GM21717 (cell line): ENCODE results near the gene SCARB1.

Experiments used
- ATAC-seq: cut with Tn5 transposase; IDR thresholded peaks from one replicate; pipeline ENCODE4 v1.9.1; 2021; ENCODE audit warnings: mild to moderate bottlenecking, moderate library complexity; ENCODE audit not compliant: unreplicated experiment

Gene SCARB1

DNA sequence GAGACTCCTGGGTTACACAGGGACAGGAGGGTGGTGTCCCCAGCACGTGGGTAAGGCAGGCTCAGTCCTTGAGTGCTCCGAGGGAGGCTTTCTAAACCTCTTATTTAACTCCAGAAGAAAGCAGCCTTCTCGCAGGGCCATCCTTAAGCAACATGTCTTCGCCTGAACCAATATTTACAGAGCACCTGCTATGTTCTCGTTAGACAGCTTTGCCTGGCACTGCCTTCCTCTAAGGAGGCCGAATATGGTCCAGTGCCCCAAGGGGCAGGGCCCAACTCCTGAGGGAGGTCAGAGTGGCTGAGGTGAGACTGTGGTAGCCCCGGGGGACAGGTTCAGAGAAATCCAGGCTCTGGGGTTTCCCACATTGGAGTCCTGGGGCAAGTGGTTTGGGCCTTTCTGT lies 2.1 kb upstream of the SCARB1 start:
- ATAC-seq: no peak

DNA sequence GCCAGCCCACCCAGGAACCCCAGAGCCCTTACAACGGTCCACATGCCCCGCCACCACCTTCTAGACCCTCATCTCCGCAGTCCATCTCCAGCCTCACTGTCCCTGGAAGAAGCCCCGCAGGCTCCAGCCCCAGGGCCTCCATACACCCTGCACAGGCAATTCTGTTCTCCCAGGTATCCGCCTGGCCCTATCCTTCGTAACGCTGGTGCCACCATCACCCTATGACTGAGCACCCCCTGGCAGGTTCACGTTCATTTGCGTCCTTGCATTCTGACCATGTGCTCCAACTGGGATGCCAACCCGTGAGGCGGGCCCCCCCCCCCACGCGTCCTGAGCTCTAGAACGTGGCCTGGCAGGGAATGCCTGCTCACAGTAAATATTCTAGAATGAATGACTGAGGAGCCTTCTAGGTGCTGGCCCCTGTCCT lies 675 bp upstream of the SCARB1 start:
- no peak for ATAC-seq

DNA sequence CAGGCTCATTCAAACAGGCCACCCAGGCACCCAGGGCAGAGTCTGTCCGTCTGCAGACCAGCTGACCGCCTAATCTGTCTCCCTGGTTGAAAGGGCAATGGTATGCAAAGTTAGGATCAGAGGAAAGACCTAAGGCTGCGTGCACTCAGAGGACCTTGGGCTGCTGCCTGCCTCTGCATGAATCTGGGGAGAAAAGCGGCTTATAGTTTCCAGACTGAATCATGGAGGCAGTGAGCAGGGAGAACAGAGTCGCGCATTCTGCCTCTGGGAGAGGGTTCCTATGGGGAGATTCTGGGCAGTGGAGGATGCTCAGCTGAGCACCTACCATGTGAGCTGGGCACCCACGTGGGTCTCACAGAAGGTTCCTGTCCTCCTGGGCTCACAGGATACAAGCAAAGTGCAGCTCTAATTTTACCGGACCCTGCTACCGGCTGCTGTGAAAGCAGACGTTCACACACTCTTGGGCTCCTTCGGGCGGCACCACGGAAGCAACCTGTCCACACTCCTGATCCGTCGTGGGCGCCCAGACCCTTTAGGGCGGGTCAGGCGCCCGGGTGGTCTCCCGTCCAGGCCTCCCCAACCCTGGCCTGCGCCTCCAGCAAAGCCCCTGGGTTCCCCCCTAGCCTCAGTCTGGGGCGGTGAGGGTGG lies 772 bp downstream of the SCARB1 start:
- ATAC-seq: peak; percentile 10

DNA sequence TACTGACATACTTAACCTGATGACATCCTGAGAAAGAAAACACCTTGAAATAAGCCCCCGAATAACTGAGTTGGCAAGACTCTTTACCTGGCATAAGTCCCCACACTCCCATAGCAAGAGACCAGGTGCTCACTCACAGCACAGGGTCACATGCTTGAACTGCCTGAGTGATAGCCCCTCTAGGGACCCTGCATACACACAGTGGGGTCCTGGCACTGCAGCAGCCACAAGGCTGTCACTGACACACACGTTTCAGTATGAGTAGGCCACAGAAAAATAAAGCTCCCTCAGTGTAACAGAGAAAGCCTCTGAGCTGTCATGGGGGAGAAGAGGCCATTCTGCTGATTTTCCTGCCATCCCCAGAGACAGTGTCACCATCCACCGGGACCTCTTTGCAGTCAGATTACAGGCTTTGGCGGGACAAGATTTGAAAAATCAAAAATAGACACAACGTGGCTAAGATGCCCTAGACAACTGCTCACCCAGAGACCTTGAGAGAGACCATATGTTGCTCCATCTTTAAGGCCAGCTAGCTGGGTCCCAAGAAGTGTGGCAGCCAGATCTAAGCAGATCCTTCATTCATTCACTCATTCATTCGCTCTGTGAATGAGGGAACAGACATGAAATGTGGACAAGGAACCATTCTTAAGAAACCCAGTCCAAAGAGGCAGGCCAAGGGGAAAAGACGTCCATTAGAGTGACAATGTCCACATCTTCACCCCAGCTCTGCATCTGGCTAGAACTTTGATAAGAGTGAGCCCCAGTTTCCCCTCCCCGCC lies 1.6 kb downstream of the SCARB1 start:
- no peak for ATAC-seq

DNA sequence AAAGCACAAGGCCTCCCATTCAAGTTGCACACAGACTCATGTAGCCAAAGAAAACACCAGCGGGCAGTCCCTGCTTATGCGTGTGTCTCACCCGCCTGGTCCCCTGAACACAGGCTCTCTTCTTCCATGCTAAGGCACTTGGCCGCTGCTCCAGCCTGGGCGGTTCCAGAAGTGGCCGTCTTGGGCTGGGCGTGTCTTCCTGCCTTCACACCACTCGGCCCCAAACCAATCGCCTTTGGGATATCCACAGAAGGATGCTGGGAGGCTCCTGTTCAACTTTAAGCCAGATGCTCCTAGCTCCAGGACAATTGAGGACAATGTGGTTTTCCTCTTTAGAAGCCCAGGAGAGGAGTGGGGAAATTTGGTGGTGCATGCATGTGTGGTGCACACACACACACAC lies 2.2 kb downstream of the SCARB1 start:
- ATAC-seq: no peak

DNA sequence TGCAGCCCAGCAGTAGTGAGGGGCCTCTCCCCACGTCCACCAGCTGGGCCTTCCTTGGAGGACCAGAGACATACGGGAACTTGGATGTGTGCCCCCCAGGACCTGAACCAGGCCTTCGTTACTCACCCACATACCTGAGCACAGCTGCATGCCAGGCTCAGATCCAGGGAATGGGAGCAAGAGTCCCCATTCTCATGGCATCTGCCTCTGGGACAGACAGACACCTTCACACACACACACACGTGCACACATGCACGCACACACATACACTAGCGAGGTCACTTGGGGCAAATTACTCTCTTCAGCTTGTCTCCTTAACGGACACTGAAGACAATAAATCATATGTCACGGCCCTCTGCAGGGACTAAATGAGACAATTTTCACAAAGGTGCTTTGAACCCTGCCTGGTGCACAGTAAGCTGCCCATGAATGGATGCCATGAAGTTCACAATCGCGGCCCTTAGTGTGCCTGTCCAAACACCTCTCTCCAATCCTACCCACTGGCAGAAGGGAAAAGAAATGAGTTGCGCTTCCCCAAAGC lies 5.7 kb downstream of the SCARB1 start:
- ATAC-seq: no peak

DNA sequence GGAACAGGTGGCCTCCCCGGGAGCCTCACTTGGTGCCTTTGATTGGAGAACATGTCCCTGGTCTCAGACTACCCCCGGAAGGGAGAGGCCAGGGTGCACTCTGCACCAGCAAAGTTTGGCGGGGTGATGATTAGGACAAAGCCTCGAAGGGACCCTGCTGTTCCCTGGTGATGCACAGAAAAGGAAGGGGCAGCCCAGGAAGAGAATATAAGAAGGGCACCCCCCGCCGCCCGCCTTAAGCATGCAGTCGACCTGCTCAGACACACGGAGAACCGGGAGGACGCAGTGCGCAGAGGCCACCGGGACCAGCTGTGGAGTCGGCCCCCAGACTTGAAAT lies 6.9 kb downstream of the SCARB1 start:
- no peak for ATAC-seq

DNA sequence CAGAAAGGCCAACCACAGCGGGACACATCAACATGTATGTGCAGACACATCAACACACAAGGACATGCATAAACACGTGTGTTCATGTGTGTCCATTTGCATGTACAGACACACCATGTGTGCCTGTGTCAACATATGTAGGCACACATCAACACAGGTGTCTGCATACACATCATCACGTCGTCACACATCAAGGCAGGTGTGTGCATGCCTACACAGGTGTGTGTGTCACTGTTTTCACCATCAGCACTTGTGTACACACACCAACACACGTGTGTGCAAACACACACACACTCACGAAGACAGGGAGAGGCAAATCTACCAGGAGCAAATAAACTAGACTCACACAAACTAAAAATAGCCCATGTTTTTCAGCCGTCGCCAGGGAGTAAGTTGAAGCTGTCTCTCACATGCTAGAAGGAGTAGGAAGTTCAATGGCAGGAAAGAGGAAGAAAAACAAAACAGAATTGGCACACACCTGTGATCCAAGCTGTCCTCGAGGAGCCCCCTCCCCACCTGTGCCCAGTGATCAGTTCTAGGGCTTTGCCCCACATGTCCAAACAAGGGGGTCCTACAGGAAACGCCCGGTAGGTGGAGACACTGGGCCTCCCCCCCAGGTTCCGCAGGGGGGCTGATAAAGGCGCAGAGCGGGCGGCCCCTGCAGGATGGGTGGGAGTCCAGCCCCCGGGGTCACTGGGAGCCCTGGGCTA lies 7.4 kb downstream of the SCARB1 start:
- ATAC-seq: no peak

DNA sequence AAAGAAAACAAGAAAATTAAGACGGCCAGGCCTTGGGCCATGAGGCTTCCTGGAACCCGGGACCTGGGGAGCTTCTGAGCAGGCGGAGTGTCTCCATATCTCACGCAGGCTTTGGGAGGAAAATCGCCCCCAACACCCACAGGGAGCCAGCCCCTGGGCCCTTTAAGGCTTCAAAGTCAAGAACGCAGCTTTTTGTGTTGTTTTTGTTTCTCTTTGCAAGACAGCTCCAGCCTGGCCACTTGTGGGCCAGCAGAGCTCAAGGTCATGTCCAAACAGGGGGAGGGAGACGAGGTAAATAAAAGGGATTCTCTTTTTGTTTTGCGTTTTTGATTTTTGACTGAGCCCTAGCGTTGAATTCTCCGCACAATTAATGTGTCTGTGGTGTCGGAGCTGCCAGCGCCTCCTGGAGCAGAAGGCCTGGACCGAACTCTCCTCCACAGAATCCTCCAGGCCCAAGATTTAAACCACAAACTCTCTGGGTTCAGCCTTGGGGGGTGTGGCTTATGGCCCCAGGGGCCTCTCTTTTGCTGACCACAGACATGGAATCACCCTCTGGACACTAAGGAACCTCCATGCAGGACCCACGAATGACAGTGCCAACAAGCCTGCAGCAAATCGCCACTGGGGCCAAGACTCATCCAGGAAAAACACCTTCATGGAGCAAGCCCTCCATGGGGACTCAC lies 8.2 kb downstream of the SCARB1 start:
- no peak for ATAC-seq

DNA sequence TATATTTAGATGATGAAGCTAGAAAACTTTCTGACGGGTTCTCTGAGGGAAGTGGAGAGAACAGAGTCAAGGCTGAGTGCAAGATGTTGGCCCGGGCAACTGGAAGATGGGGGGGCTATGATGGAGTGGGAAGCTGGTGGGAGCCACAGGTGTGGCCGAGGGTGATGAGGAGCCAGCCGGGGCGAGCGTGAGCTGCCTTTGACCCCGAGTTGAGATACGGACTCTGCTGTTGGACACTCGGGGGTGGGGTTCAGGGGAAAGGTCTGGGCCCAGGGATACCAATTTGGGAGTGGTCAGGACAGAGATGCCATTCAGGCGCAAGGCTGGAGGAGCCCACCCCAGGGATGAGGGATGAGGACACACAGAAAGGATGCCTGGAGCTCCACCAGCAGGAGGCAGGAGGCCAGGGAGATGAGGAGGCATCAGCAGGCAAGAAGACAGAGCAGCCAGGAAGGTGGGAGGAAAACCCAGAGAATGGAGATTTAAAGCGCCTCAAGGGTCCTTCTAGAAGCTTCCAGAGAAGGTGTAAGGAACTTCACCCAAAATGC lies 9.0 kb downstream of the SCARB1 start:
- ATAC-seq: no peak

DNA sequence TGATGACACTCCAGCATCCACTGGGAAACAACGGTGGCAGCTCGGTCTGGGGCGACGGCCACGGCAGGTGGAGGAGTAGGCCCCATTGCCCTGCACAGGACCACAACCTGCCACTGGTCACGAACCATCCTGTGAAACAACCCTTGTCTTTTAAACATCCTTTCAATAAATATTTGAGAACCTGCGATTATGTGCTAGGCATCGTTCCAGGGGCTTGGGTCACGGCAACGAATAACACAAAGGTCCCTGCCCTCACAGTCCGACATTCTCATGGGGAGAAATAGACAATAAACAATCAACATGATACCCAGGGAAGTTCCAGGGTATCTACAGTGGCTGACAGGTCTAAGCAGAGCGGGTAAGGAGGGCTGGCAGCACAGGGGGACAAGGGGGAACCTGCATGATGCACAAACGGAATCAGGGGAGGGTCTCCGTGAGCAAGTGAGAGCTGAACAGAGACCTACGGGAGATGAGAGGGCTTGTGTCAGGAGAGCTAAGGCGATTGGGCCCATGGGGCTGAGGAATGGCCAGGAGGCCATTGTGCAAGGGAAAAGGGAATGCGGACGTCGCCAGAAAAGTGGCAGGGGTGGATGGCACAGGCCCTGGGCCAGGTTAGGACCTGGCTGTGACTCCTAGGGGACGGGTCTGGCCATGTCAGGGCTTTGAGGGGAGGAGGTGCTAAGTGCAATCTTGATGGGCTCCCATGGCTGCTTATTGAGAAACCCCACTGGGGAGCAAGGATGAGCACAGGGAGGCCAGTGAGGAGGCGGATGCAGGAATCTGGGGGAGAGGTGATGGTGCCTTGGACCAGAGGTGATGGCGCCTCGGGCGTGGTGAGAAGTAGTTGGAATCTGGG lies 9.7 kb downstream of the SCARB1 start:
- no peak for ATAC-seq

DNA sequence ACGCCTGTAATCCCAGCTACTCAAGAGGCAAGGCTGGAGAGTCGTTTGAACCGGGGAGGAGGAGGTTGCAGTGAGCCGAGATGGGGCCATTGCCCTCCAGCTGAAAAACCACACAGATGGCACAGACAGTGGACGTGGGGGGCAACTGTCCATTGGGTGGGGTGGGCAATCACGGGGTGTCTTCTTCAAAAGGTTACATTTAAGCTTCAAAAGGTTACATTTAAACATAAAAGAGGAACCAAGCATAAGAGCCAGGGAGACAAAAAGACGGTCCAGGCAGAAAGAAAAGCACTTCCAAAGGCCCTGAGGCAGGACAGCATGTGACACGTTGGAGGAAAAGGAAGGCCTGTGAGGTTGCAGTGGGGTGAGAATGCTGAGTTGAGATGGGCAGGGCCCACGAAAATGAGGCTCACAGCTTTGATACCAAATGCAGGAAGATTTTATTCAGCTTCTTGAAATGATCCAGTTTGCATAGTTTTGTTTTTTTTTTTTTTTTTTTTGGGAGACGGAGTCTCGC lies 10.7 kb downstream of the SCARB1 start:
- ATAC-seq: no peak

DNA sequence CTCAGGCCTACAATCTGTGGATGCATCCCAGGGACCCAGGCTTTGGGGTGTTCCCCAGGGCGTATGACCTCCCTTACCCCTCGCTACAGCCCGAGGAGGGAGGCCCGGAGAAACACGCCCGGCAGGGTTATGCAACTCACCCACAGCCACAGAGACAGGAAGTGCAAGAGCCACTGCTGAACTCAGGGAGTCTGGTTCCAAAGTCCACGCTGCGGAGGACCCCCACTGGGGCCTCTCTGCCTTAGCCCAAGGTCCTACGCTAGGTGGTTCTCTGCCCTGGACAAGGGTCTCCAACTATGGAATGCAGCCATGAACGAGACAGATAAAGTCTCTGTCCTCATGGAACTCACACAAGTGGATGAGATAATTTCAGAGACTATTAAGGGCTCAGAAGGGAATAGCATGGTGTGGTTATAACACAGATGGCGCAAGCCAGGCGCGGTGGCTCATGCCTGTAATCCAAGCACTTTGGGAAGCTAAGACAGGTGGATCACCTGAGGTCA lies 11.3 kb downstream of the SCARB1 start:
- no peak for ATAC-seq

DNA sequence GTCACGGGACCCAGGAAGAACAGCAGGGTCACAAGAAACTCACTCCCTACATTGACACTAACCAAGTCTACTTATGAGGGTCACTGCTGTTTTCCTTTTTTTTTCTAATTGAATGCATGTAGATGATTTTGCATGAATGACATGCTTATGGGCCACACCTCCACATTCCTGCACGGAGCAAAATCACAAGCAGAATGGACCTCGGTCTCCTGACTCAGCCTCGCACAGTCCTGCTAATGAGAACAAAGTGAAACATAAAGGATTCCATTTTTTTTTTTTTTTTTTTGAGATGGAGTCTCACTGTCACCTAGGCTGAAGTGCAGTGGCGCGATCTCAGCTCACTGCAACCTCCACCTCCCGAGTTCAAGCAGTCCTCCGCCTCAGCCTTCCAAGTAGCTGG lies 12.3 kb downstream of the SCARB1 start:
- no peak for ATAC-seq

DNA sequence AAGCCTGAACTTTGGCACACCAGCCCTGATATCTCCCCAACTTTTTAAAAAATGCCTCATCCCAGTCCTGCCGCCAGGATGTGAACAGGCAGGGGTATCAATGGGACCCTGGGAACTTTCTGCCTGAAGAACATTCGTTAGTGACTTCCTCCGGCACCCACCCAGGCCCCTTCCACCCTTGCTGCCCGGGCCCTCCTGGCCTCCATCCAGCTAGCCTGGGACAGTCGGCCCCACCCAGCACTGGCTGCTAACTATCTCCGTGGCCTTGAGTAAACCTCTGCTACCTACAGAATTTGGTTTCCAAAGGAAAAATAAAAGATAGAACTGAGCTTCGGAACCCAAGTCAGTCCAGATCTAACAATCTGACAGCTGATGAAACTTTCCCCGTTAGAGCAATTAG lies 14.3 kb downstream of the SCARB1 start:
- ATAC-seq: no peak

DNA sequence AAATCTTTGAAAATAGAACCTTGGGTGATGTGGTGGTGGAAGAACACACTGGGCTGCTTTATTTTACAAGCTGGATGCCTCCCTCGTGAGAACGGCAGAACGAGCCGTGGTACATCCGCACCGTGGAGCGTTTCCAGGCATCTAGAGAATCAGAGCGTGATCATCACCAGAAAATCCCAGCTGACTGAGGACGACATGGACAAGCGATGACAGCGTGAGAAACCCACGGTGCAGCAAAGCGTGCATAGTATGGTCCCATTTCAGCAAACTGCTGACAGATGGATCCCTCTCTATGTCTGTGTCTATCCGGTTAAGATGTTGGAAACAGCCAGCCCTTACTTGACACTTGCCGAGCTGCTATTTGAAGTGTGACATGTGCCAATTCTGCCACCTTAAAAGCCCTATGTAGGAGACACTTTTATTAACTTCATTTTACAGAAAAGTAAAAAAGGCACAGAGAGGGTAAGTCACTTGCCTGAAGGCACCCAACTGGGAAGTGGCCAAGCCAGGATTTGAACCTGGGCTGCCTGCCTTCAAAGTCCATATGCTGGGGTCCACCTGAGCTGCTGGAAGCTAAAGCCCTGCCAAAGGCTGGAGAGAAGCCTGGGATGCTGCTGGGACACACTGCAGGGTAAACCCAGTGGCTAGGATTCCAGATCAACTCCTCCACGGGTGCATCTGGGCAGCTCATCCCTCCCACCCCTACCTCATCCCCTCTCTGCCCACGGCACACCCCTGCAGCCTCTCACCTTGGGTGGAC lies 14.9 kb downstream of the SCARB1 start:
- no peak for ATAC-seq

DNA sequence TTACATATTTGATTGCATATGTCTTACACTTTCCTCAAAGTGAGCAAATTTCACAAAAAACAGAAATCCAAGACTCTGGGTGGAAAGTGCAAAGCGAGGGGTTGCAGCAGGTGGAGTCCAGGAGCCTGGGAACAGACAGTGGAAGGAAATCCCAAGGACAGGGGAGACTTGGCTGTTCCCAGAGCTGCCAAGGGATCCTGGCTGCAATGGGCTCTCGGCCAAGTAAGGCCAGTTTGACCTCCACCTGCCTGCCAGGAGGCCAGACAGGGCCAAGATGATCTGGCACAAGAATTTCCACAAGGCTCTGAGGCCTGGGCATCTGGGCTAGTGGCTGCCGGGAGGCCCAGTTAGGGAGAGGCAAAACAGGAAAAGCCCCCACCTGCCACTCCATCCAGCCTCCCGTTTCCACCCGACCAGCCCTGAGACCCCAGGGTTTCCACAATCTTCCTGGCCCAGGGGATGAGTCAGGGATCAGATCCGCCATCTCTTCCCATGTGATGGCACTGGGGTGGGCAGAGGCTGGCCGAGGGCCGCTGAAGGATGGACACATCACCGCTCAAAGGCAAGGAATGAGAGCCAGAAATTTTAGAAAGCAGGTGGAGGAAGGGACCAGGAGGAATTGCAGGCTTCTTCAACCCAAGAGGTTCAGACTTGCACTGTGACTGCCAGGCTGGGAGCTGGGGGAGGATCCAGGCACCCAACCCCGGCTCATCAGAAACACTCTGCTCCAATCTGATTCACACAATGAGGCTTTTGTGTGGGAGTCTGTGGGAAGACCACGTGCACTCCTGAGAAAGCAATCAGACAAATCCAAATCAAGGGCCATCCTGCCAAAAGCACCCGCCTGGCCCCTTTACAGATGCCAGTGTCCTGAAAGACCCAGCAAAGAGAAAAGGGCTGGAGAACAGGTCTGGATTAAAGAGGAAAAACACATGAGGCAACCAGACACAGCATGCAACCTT lies 16.3 kb downstream of the SCARB1 start:
- ATAC-seq: no peak
